HCT116 (cell line): Measurements from ENCODE around the gene MT4. TPM values are rescaled to one million over a fixed set of nuclear protein-coding genes. Genes with fewer than 3 reads are reported as not detected.

Experiments used
- ATAC-seq: fragments of 200-7000 bp; cut with Tn5 transposase; 2 replicates; pipeline ENCODE4 v1.9.1; 2020; ENCODE audit warnings: mild to moderate bottlenecking, moderate library complexity
- BruUV-seq: library from RNA; stranded (reverse); fragments of 400-500 nt; replicated peaks from 2 replicates; lab custom pipeline; 2021; lab: Mats Ljungman, UMichigan
- CTCF ChIA-PET: fragments of 300-600 bp; sonication (Branson Sonifier 250); formaldehyde crosslinking; loops from one replicate; lab custom pipeline; 2021; ENCODE audit warnings: antibody characterized with exemption; lab: Charles Lee
- POLR2A ChIA-PET: fragments of 300-600, 350-600 bp; sonication (Branson Sonifier 250); formaldehyde crosslinking; loops from one replicate; lab custom pipeline; 2021; ENCODE audit warnings: antibody characterized with exemption; lab: Charles Lee
- RAD21 ChIA-PET, 2 experiments: fragments of 300-600 bp; sonication (Branson Sonifier 250); formaldehyde crosslinking; loops; one replicate each; lab custom pipeline; 2023; ENCODE audit warnings: low total read pairs in 2 of 2; ENCODE audit not compliant: uncharacterized antibody in 2 of 2, unreplicated experiment in 2 of 2, low non-redundant PET in 1 of 2; lab: Charles Lee
- DNase-seq: peaks from one replicate; pipeline ENCODE4 v3.0.0-alpha.2; 2010; ENCODE audit warnings: low read depth, low spot score
- H2AFZ ChIP-seq: fragments of 200-600 bp; shearing (Covaris generic), sonication (generic); 2 replicates; pipeline ENCODE4 v1.6.1; 2017; ENCODE audit warnings: low read depth, mixed run types, mixed read lengths, antibody characterized with exemption, low read length; ENCODE audit not compliant: poor library complexity, severe bottlenecking
- H3K27ac ChIP-seq: 2 replicates; pipeline ENCODE4 v1.5.1; 2012; ENCODE audit warnings: low read depth, low read length
- H3K27me3 ChIP-seq: fragments of 200-600 bp; sonication (generic); 2 replicates; pipeline ENCODE4 v1.6.1; 2016; ENCODE audit warnings: mixed run types, low read length, mixed read lengths; ENCODE audit not compliant: insufficient read depth
- H3K36me3 ChIP-seq, 2 experiments: fragments of 200-500 bp in 1 of 2; fragments of 200-600 bp in 1 of 2; sonication (Bioruptor generic) in 1 of 2; sonication (generic) in 1 of 2; 2 replicates each; pipeline versions ENCODE4 v1.5.1 to v1.6.1; 2014 to 2016; ENCODE audit warnings: low read length in 2 of 2, inconsistent platforms in 1 of 2, mixed read lengths in 1 of 2, mixed run types in 1 of 2; ENCODE audit not compliant: insufficient read depth in 2 of 2, control insufficient read depth in 1 of 2
- H3K4me1 ChIP-seq, 2 experiments: fragments of 200-600 bp in 1 of 2; sonication (generic) in 1 of 2; 2 replicates each; pipeline versions ENCODE4 v1.5.1 to v1.6.1; 2012 to 2017; ENCODE audit warnings: low read length in 2 of 2, inconsistent platforms in 1 of 2, mild to moderate bottlenecking in 1 of 2, mixed read lengths in 1 of 2, mixed run types in 1 of 2, moderate library complexity in 1 of 2; ENCODE audit not compliant: insufficient read depth in 2 of 2, control insufficient read depth in 1 of 2
- H3K4me2 ChIP-seq: fragments of 200-600 bp; sonication (generic); 2 replicates; pipeline ENCODE4 v1.6.1; 2017; ENCODE audit warnings: mixed run types, low read length, mixed read lengths
- H3K4me3 ChIP-seq, 2 experiments: fragments of 200-600 bp in 1 of 2; sonication (generic) in 1 of 2; replicated peaks in 1 of 2; 2 replicates each; pipeline ENCODE4 v1.5.1; 2011 to 2016; ENCODE audit warnings: low read length in 2 of 2, control low read depth in 1 of 2, low read depth in 1 of 2, mild to moderate bottlenecking in 1 of 2, mixed read lengths in 1 of 2, mixed run types in 1 of 2
- H3K79me2 ChIP-seq: fragments of 200-600 bp; sonication (generic); 2 replicates; pipeline ENCODE4 v1.6.1; 2017; ENCODE audit warnings: mild to moderate bottlenecking, mixed run types, low read length, moderate library complexity, mixed read lengths; ENCODE audit not compliant: insufficient read depth
- H3K9ac ChIP-seq: fragments of 200-600 bp; sonication (generic); 2 replicates; pipeline ENCODE4 v1.6.1; 2016; ENCODE audit warnings: low read length, mixed read lengths
- H3K9me2 ChIP-seq: fragments of 200-600 bp; sonication (generic), shearing (Covaris generic); 2 replicates; pipeline ENCODE4 v1.6.1; 2017; ENCODE audit warnings: mixed run types, mild to moderate bottlenecking, moderate library complexity; ENCODE audit not compliant: insufficient read depth
- H3K9me3 ChIP-seq, 2 experiments: fragments of 200-500 bp in 1 of 2; fragments of 200-600 bp in 1 of 2; sonication (Bioruptor generic) in 1 of 2; sonication (generic) in 1 of 2; 2 replicates each; pipeline ENCODE4 v1.6.1; 2014 to 2017; ENCODE audit warnings: low read length in 2 of 2, mixed read lengths in 2 of 2, inconsistent platforms in 1 of 2, low read depth in 1 of 2, mild to moderate bottlenecking in 1 of 2, mixed run types in 1 of 2, moderate library complexity in 1 of 2; ENCODE audit not compliant: control insufficient read depth in 1 of 2, insufficient read depth in 1 of 2
- H4K20me1 ChIP-seq: fragments of 200-600 bp; sonication (generic), shearing (Covaris generic); 2 replicates; pipeline ENCODE4 v1.6.1; 2017; ENCODE audit warnings: mixed run types, mild to moderate bottlenecking, moderate library complexity; ENCODE audit not compliant: insufficient read depth
- EGR1 ChIP-seq: IDR thresholded peaks from 2 replicates; pipeline ENCODE4 v1.6.1; 2012; ENCODE audit warnings: low read depth
- EZH2phosphoT487 ChIP-seq: fragments of 200-600 bp; IDR thresholded peaks from 2 replicates; pipeline ENCODE4 v1.6.1; 2018; ENCODE audit warnings: antibody characterized with exemption, borderline replicate concordance
- YY1 ChIP-seq: IDR thresholded peaks from 2 replicates; pipeline ENCODE4 v1.6.1; 2011; ENCODE audit warnings: low read length, low read depth, moderate library complexity, mild to moderate bottlenecking; ENCODE audit not compliant: insufficient replicate concordance; ENCODE audit errors: extremely low read depth
- ZNF274 ChIP-seq: fragments of 200-500 bp; sonication (Bioruptor generic); IDR thresholded peaks from 2 replicates; pipeline ENCODE4 v1.6.1; 2014; ENCODE audit warnings: mild to moderate bottlenecking, low read depth, low read length, inconsistent platforms
- intact Hi-C: fragments of 100-400 bp; cut with micrococcal nuclease; formaldehyde crosslinking; loops from 2 replicates; pipeline ENCODE4 v1.10.0; 2022
- total RNA-seq: library from RNA; stranded (reverse); gene quantifications from one replicate; pipeline ENCODE4 v1.2.1, GENCODE V29; 2021; ENCODE audit not compliant: unreplicated experiment
- TF ChIP-seq, protein P1 (sequence below), 3 experiments: fragments of 200-600 bp in 1 of 3; sonication (generic) in 1 of 3; IDR thresholded peaks in 2 of 3; conservative IDR thresholded peaks in 1 of 3; 2 replicates each; pipeline ENCODE4 v1.5.1; 2012 to 2017; ENCODE audit warnings: low read depth in 2 of 3, low read length in 2 of 3, antibody characterized with exemption in 1 of 3, borderline replicate concordance in 1 of 3, control low read depth in 1 of 3, mild to moderate bottlenecking in 1 of 3, mixed read lengths in 1 of 3, mixed run types in 1 of 3, moderate library complexity in 1 of 3; ENCODE audit not compliant: insufficient read depth in 1 of 3
- TF ChIP-seq, protein P2 (sequence below): IDR thresholded peaks from 2 replicates; pipeline ENCODE4 v1.6.1; 2012

The MT4 gene
- total RNA-seq, 1 experiment from 2014 or later, result not detected

GRCh38 chr16:56542039-56542438, 22.8 kb upstream of the MT4 start:
- H4K20me1 ChIP-seq, result no peaks in the 10 kb centered on the region
- ATAC-seq (no peak), DNase-seq (no peak)
- ChIA-PET RAD21 (no interaction called here), POLR2A (no interaction called here), CTCF (no interaction called here)
- no peaks in the 10 kb centered on the region for H3K79me2 ChIP-seq
- H3K9me3 ChIP-seq, result no peaks in the 10 kb centered on the region
- no peak overlapping the region for H3K4me2 ChIP-seq
- no peaks in the 10 kb centered on the region for H3K36me3 ChIP-seq
- H3K9me2 ChIP-seq, result no peaks in the 10 kb centered on the region
- H3K9ac ChIP-seq, result no peak overlapping the region
- TF ChIP-seq EGR1 (no peak), EZH2phosphoT487 (no peak)
- TF ChIP-seq, protein P1, sequence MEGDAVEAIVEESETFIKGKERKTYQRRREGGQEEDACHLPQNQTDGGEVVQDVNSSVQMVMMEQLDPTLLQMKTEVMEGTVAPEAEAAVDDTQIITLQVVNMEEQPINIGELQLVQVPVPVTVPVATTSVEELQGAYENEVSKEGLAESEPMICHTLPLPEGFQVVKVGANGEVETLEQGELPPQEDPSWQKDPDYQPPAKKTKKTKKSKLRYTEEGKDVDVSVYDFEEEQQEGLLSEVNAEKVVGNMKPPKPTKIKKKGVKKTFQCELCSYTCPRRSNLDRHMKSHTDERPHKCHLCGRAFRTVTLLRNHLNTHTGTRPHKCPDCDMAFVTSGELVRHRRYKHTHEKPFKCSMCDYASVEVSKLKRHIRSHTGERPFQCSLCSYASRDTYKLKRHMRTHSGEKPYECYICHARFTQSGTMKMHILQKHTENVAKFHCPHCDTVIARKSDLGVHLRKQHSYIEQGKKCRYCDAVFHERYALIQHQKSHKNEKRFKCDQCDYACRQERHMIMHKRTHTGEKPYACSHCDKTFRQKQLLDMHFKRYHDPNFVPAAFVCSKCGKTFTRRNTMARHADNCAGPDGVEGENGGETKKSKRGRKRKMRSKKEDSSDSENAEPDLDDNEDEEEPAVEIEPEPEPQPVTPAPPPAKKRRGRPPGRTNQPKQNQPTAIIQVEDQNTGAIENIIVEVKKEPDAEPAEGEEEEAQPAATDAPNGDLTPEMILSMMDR (IDR thresholded peaks at IDR 0.05 in 2 of 3, conservative IDR thresholded peaks at IDR 0.05 in 1 of 3; ENCODE audit: borderline replicate concordance in 1 of 3, insufficient read depth in 1 of 3, low read depth in 2 of 3, low read length in 2 of 3), result no peak
- H3K27ac ChIP-seq, result no peak overlapping the region
- no peak overlapping the region for H2AFZ ChIP-seq
- intact Hi-C loops, result no loop called here
- BruUV-seq, result no TSS peak
- H3K4me3 ChIP-seq, result no peak overlapping the region
- no peaks in the 10 kb centered on the region for H3K27me3 ChIP-seq
- H3K4me1 ChIP-seq, result peaks cover 0 to 3% of the 10 kb centered on the region in 2 experiments; a peak in 1 of 4 replicates

DNA sequence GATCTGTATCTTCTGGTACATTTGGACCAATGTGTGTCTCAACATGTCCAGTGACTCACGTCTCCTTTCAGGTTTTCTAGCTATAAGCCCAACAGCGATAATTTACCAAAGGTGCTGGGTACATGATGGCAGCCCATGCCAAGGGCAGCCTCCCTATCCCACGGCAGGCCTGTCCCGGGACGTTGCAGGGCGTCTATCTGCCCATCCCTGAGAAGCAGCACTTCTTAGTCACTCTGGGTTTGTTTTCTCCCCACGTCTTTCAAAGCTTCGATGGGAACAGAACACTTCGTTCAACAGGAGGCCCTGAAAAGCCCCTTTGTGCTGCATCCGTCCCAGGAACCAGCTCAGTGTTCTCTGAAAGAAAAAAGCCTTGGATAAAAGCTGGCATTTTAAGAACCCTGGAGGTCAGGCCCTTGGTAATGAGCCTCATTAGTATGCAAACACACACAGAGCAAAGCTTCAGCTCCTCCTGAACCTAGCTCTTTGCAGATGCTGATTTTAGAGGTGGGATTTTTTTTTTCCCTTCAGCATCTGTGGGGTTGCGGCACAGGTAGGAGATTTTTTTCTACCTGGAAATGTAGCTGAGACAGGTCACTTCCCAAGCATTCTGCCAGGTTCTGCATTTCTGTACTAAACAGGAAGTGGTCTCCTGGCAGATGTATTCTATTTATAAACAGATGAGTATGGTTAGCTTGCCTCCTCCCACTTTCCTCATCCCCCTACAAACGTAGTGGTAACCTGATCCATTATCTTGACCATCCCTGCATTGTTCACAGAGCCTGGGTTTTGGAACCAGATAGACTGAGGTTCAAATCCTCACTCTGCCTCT, 17.5 kb upstream of the MT4 start:
- Histone ChIP-seq H3K36me3 (no peaks in the 10 kb centered on the region), H3K4me3 (no peak overlapping the region), H3K27me3 (0 out of 2 replicates have a peak, but pooled peaks cover 5% of the 10 kb centered on the region), H3K4me2 (peak overlapping the region; percentile 32; the same call in 1 of the 2 replicates), H4K20me1 (no peaks in the 10 kb centered on the region), H3K27ac (no peak overlapping the region), H3K9ac (no peak overlapping the region), H2AFZ (no peak overlapping the region), H3K79me2 (no peaks in the 10 kb centered on the region), H3K4me1 (peaks cover 13 to 25% of the 10 kb centered on the region in 2 experiments; a peak in 3 of 4 replicates), H3K9me2 (no peaks in the 10 kb centered on the region), H3K9me3 (no peaks in the 10 kb centered on the region)
- no peak for DNase-seq
- BruUV-seq, result no TSS peak
- ChIA-PET CTCF (interaction anchor here (0.6 to 1.1 kb wide), 3 partner anchors 14 to 155 kb away, joined by 3 read pairs; partner anchors contain the start of gene MT1E), RAD21 (no interaction called here), POLR2A (interaction anchor here (0.6 to 1.3 kb wide), 2 partner anchors 78 to 355 kb away, joined by 3 read pairs; partner anchors contain the start of gene MT1E)
- intact Hi-C loops, result no loop called here
- ATAC-seq, result no peak
- TF ChIP-seq YY1, result no peak
- TF ChIP-seq ZNF274, result no peak
- TF ChIP-seq, protein P2, sequence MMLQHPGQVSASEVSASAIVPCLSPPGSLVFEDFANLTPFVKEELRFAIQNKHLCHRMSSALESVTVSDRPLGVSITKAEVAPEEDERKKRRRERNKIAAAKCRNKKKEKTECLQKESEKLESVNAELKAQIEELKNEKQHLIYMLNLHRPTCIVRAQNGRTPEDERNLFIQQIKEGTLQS, result no peak
